ENCODE data around the gene LRRC53. TPM values are rescaled to one million over a fixed set of nuclear protein-coding genes. Genes with fewer than 3 reads are reported as not detected.

LRRC53 gene
- polyA plus RNA-seq, 3 donors, result not detected

GRCh38 chr1:74432325-74432724, 80.1 kb downstream of the LRRC53 start:
- intact Hi-C loops (cut with micrococcal nuclease), result no loop called here
- Mint-ChIP-seq H3K4me1 (no peaks in the 10 kb centered on the region), H3K36me3 (no peaks in the 10 kb centered on the region), H3K27ac (no peak overlapping the region), H3K27me3 (ENCODE audit: low read depth in 3 of 3) (peaks cover 0 to under 1% (median 0%) of the 10 kb centered on the region in 3 donors), H3K9me3 (peaks cover 0 to 8% (median 0%) of the 10 kb centered on the region in 7 donors), H3K4me3 (no peak overlapping the region)
- Histone ChIP-seq H3K36me3 (replicated peaks in 1 of 2; ENCODE audit: control insufficient read depth in 1 of 2, insufficient read depth in 2 of 2, low read length in 2 of 2) (no peaks in the 10 kb centered on the region), H4K20me1 (ENCODE audit: insufficient read depth, low read length) (no peaks in the 10 kb centered on the region), H3K4me2 (replicated peaks; ENCODE audit: extremely low read depth, low read length, poor library complexity, severe bottlenecking) (no peak overlapping the region), H3K4me1 (ENCODE audit: control insufficient read depth in 1 of 2, insufficient read depth in 2 of 2, low read length in 2 of 2) (no peaks in the 10 kb centered on the region), H3K27ac (ENCODE audit: low read depth in 1 of 2, low read length in 2 of 2) (no peak overlapping the region), H3K79me2 (ENCODE audit: insufficient read depth, low read length) (no peaks in the 10 kb centered on the region), H3K27me3 (ENCODE audit: control insufficient read depth in 2 of 2, insufficient read depth in 2 of 2, low read length in 2 of 2) (no peaks in the 10 kb centered on the region), H3K9ac (ENCODE audit: insufficient read depth, low read length, poor library complexity, severe bottlenecking) (no peak overlapping the region), H2AFZ (ENCODE audit: insufficient read depth, low read depth, low read length, poor library complexity, severe bottlenecking) (no peak overlapping the region), H3K9me3 (replicated peaks in 1 of 2; ENCODE audit: control insufficient read depth in 1 of 2, insufficient read depth in 1 of 2, low read length in 2 of 2) (no peaks in the 10 kb centered on the region), H3K4me3 (replicated peaks in 1 of 3; ENCODE audit: low read depth in 2 of 3, low read length in 3 of 3) (no peak overlapping the region)
- TF ChIP-seq CTCF (IDR thresholded peaks at IDR 0.05), result no peak
- DNase-seq, result no peak
- no CpG with 5 or more reads among the region's 1 CpG for WGBS (ENCODE audit: insufficient coverage)

- Mint-ChIP-seq H3K27ac (no peak overlapping the region), H3K36me3 (no peaks in the 10 kb centered on the region), H3K4me1 (no peaks in the 10 kb centered on the region), H3K9me3 (peaks cover 0 to 8% (median 0%) of the 10 kb centered on the region in 7 donors), H3K27me3 (ENCODE audit: low read depth in 3 of 3) (no peaks in the 10 kb centered on the region), H3K4me3 (no peak overlapping the region)
- TF ChIP-seq CTCF (IDR thresholded peaks at IDR 0.05), result no peak
- DNase-seq, result no peak
- Histone ChIP-seq H3K4me3 (replicated peaks in 1 of 3; ENCODE audit: low read depth in 2 of 3, low read length in 3 of 3) (no peak overlapping the region), H3K27me3 (ENCODE audit: control insufficient read depth in 2 of 2, insufficient read depth in 2 of 2, low read length in 2 of 2) (no peaks in the 10 kb centered on the region), H3K4me1 (ENCODE audit: control insufficient read depth in 1 of 2, insufficient read depth in 2 of 2, low read length in 2 of 2) (no peaks in the 10 kb centered on the region), H3K36me3 (replicated peaks in 1 of 2; ENCODE audit: control insufficient read depth in 1 of 2, insufficient read depth in 2 of 2, low read length in 2 of 2) (no peaks in the 10 kb centered on the region), H3K9ac (ENCODE audit: insufficient read depth, low read length, poor library complexity, severe bottlenecking) (no peak overlapping the region), H3K27ac (ENCODE audit: low read depth in 1 of 2, low read length in 2 of 2) (no peak overlapping the region), H2AFZ (ENCODE audit: insufficient read depth, low read depth, low read length, poor library complexity, severe bottlenecking) (no peak overlapping the region), H4K20me1 (ENCODE audit: insufficient read depth, low read length) (no peaks in the 10 kb centered on the region), H3K79me2 (ENCODE audit: insufficient read depth, low read length) (no peaks in the 10 kb centered on the region), H3K9me3 (replicated peaks in 1 of 2; ENCODE audit: control insufficient read depth in 1 of 2, insufficient read depth in 1 of 2, low read length in 2 of 2) (no peaks in the 10 kb centered on the region), H3K4me2 (replicated peaks; ENCODE audit: extremely low read depth, low read length, poor library complexity, severe bottlenecking) (no peak overlapping the region)
- intact Hi-C loops (cut with micrococcal nuclease), result no loop called here
- 100% methylated on average over 1 of the region's 4 CpGs for WGBS (ENCODE audit: insufficient coverage)
These were observed 80.9 kb downstream of the LRRC53 start for GRCh38 chr1:74431531-74431930.
